Stomach (tissue), 9 donors: Measurements from ENCODE around the gene NYAP2. TPM values are rescaled to one million over a fixed set of nuclear protein-coding genes. Genes with fewer than 3 reads are reported as not detected.

Source experiments
- DNase-seq, 2 donors: peaks; one replicate each; pipeline versions ENCODE4 v3.0.0 to v3.0.0-alpha.2; 2013 to 2019
- H3K27ac ChIP-seq, 5 donors: fragments of 200-600 bp in 4 of 5; sonication (generic) in 4 of 5; one replicate each; pipeline ENCODE4 v1.5.1; 2013 to 2019; ENCODE audit warnings: mild to moderate bottlenecking in 1 of 5, moderate library complexity in 1 of 5
- H3K27me3 ChIP-seq, 3 donors: fragments of 200-600 bp; sonication (generic); one replicate each; pipeline ENCODE4 v1.5.1; 2017 to 2019; ENCODE audit warnings: mixed run types in 1 of 3
- H3K36me3 ChIP-seq, 4 donors: fragments of 200-600 bp; sonication (generic); 1 replicate in 3 of 4; 2 replicates in 1 of 4; pipeline ENCODE4 v1.5.1; 2016 to 2019
- H3K4me1 ChIP-seq, 4 donors: fragments of 200-600 bp; sonication (generic); one replicate each; pipeline ENCODE4 v1.5.1; 2016 to 2019
- H3K4me3 ChIP-seq, 4 donors: fragments of 200-600 bp; sonication (generic) in 3 of 4; one replicate each; pipeline ENCODE4 v1.5.1; 2016 to 2019; ENCODE audit warnings: mild to moderate bottlenecking in 1 of 4
- H3K9me3 ChIP-seq, 4 donors: fragments of 200-600 bp; sonication (generic); one replicate each; pipeline ENCODE4 v1.5.1; 2016 to 2019
- CTCF ChIP-seq, 7 experiments: fragments of 450-650 bp in 4 of 7; fragments of 200-600 bp in 3 of 7; sonication (generic) in 3 of 7; IDR thresholded peaks; one replicate each; pipeline ENCODE4 v1.5.1; 2016 to 2019; ENCODE audit warnings: antibody characterized with exemption in 7 of 7, control low read depth in 2 of 7, mild to moderate bottlenecking in 1 of 7
- EP300 ChIP-seq: sonication (generic); formaldehyde crosslinking; IDR thresholded peaks from one replicate; pipeline ENCODE4 v1.6.1; 2017; ENCODE audit warnings: antibody characterized with exemption
- POLR2A ChIP-seq, 4 donors: fragments of 450-650 bp; IDR thresholded peaks; one replicate each; pipeline ENCODE4 v1.6.1; 2016; ENCODE audit warnings: antibody characterized with exemption in 4 of 4, control low read depth in 2 of 4, mild to moderate bottlenecking in 1 of 4, moderate library complexity in 1 of 4
- POLR2AphosphoS5 ChIP-seq, 3 donors: sonication (generic); formaldehyde crosslinking; IDR thresholded peaks; one replicate each; pipeline ENCODE4 v1.6.1; 2016; ENCODE audit warnings: antibody characterized with exemption in 3 of 3
- WGBS, 5 donors: extraction: QIAGEN DNeasy Blood & Tissue Kit in 3 of 5; methylation state at CpG; one replicate each; pipeline versions ENCODE4 v1.1.5 to v1.1.7; 2013 to 2018; 5-methylcytosine and 5-hydroxymethylcytosine counted together
- intact Hi-C: fragments of 100-400 bp; cut with DNase I; formaldehyde crosslinking; loops from one replicate; pipeline ENCODE4 v1.15.1; 2023; ENCODE audit warnings: low total_unique reads
- polyA plus RNA-seq, 3 donors: library from polyadenylated mRNA; stranded (reverse); fragments of 200-250 nt; gene quantifications; one replicate each; pipeline ENCODE4 v1.2.3, GENCODE V29; 2013
- total RNA-seq, 5 donors: library from RNA; depleted of rRNA; stranded (reverse); fragments of >200 nt; gene quantifications; one replicate each; pipeline versions ENCODE4 v1.1.0 to v1.2.3, GENCODE V29; 2014 to 2016
- donor health status: healthy with polysubstance abuse.
- donor health status: Bipolar disorder and iron deficiency.
- donor health status: healthy.

The NYAP2 gene
- total and polyA plus RNA-seq, 8 donors: under 0.01 to 0.18 (median 0.03) TPM; not detected in 5

- DNase-seq: no peak
- Histone ChIP-seq H3K27me3 (no peaks in the 10 kb centered on the region), H3K9me3 (no peaks in the 10 kb centered on the region), H3K4me3 (no peak overlapping the region), H3K4me1 (no peaks in the 10 kb centered on the region), H3K27ac (no peak overlapping the region), H3K36me3 (no peaks in the 10 kb centered on the region)
- 32 to 46% (median 44%) methylated on average over 1 of the region's 1 CpG for WGBS, 5 donors
- intact Hi-C loops: no loop called here
- TF ChIP-seq POLR2AphosphoS5 (IDR thresholded peaks at IDR 0.05): no peak
- no peak for TF ChIP-seq CTCF (IDR thresholded peaks at IDR 0.05)
- TF ChIP-seq EP300: no peak
- TF ChIP-seq POLR2A (IDR thresholded peaks at IDR 0.05): no peak
These were observed 32.0 kb upstream of the NYAP2 start for GRCh38 chr2:225367482-225367881.

GRCh38 chr2:225378984-225379383 is 20.5 kb upstream of the NYAP2 start:
- H3K36me3 ChIP-seq: no peaks in the 10 kb centered on the region
- no peak for DNase-seq
- H3K27me3 ChIP-seq: no peaks in the 10 kb centered on the region
- TF ChIP-seq CTCF (IDR thresholded peaks at IDR 0.05): no peak
- TF ChIP-seq POLR2AphosphoS5 (IDR thresholded peaks at IDR 0.05): no peak
- no peak for TF ChIP-seq POLR2A (IDR thresholded peaks at IDR 0.05)
- no peak for TF ChIP-seq EP300
- intact Hi-C loops: no loop called here
- H3K27ac ChIP-seq: no peak overlapping the region
- no peak overlapping the region for H3K4me3 ChIP-seq
- no peaks in the 10 kb centered on the region for H3K9me3 ChIP-seq
- no peaks in the 10 kb centered on the region for H3K4me1 ChIP-seq
- WGBS, 5 donors: 57 to 76% (median 74%) methylated on average over 3 of the region's 3 CpGs

GRCh38 chr2:225379856-225380255 is 19.7 kb upstream of the NYAP2 start:
- Histone ChIP-seq H3K36me3 (no peaks in the 10 kb centered on the region), H3K27ac (no peak overlapping the region), H3K9me3 (no peaks in the 10 kb centered on the region), H3K4me3 (no peak overlapping the region), H3K4me1 (no peaks in the 10 kb centered on the region), H3K27me3 (no peaks in the 10 kb centered on the region)
- WGBS, 5 donors: 88 to 94% (median 93%) methylated on average over 6 of the region's 6 CpGs
- TF ChIP-seq CTCF (IDR thresholded peaks at IDR 0.05) (no peak), EP300 (no peak)
- DNase-seq: no peak
- intact Hi-C loops: no loop called here

GRCh38 chr2:225381609-225382008 is 17.9 kb upstream of the NYAP2 start:
- no peaks in the 10 kb centered on the region for H3K36me3 ChIP-seq
- no peak overlapping the region for H3K4me3 ChIP-seq
- no peaks in the 10 kb centered on the region for H3K9me3 ChIP-seq
- no peak for DNase-seq
- WGBS, 5 donors: 84 to 91% (median 88%) methylated on average over 4 of the region's 4 CpGs
- no peak overlapping the region for H3K27ac ChIP-seq
- H3K4me1 ChIP-seq: no peaks in the 10 kb centered on the region
- TF ChIP-seq CTCF (IDR thresholded peaks at IDR 0.05): no peak
- TF ChIP-seq POLR2AphosphoS5 (IDR thresholded peaks at IDR 0.05): no peak
- no peak for TF ChIP-seq POLR2A (IDR thresholded peaks at IDR 0.05)
- intact Hi-C loops: no loop called here
- no peaks in the 10 kb centered on the region for H3K27me3 ChIP-seq
